Activated CD4-positive, alpha-beta T cell treated with anti-CD3 and anti-CD28 coated beads, Interleukin-2, amount 50 U/mL, for 16 hours (primary cell): Measurements from ENCODE around the gene KATNAL1.

Experiments used
- DNase-seq: peaks from one replicate; pipeline ENCODE4 v3.0.0-alpha.2; 2020

KATNAL1 gene

GRCh38 chr13:30158774-30159445 lies 148.4 kb downstream of the KATNAL1 start:
- DNase-seq, result peak; percentile 53

DNA sequence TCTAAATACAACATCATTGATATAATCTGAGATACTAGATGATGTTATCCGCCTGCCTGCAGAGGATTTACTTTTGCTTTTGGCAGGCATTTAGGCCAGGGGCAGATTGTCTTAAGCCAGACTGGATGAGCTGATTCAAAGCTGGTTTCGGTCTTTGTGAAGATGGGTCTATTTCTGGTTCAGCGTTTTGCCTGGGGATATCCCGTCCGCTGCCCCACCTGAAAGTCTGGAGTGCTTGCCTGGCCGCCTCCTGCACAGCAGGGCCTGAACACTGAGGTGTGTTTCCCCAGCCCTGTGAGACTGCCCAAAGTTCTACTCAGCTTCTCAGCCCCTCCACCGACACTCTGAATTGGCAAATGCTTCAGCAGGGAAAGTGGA lies 149.7 kb downstream of the KATNAL1 start:
- no peak for DNase-seq

GRCh38 chr13:30156826-30157615 lies 150.3 kb downstream of the KATNAL1 start:
- DNase-seq, result no peak

DNA sequence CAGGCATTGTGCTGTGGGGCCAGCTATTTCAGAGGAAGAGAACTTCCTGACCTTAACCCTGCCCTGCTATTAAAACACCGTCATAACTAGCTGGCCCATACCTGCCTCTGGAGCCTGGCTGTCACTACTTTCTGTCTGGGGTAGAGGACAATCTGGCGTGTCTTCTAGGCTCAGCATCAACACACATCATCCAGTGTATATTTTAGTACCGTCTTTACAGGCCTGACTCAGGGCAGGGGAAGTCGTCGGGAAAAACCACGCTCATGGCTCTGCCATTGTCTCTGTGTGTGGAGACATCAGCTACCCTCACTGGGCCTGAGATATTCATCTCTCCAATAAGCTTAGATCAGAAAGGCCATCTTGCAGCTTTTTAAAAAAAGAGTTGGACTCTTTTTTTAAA lies 151.1 kb downstream of the KATNAL1 start:
- no peak for DNase-seq

GRCh38 chr13:30154931-30155330 lies 152.4 kb downstream of the KATNAL1 start:
- DNase-seq, result no peak

DNA sequence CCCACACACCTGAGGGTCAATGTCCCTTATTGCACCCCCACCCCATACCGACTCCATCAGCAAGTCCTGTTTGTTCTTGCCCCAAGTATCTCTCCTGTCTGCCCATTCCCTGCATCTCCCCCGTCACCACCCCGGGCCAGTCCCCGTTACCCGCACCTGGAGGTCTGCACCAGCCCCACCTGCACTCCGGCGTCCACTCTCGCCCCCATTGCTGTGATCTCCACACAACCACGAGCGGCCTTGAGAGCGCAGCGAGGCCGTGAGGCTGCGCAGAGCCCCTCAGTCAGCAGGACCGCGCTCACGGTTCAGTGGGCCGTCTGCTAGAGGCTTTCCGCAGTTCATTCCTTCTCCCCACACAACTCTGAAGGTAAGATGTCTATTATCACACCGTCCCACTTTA lies 152.8 kb downstream of the KATNAL1 start:
- no peak for DNase-seq

GRCh38 chr13:30153545-30154426 lies 153.6 kb downstream of the KATNAL1 start:
- DNase-seq, result no peak
